ENCODE results near the gene TMEM108.

DNA sequence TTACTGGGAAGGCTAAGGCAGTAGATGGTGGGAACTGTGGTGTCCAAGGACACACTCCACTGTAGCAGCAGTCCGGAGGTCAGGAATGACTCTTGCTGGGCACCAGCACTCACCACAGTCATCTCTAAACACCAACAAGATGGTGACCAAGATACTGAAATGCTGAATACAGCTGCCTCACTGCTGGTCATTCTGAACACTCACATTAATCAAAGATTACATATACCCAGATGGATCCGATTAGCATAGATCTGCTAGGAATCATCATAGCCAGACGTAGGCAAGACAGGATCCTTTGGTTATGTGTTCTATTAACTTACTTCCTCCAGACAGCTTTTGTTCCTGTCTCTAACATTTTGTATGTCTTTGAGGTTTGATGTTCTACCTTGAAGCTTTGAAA, 226.7 kb downstream of the TMEM108 start:
- TF ChIP-seq POLR2A (IDR thresholded peaks at IDR 0.05; ENCODE audit: low read depth, low read length): no peak
- TF ChIP-seq POLR2AphosphoS5 (IDR thresholded peaks at IDR 0.05; ENCODE audit: low read depth, low read length): no peak
